GM12873 (cell line): ENCODE measurements around the gene PDE10A.

Source experiments
- TF ChIP-seq, protein P1 (sequence below): IDR thresholded peaks from 2 replicates; pipeline ENCODE4 v1.5.1; 2012; ENCODE audit warnings: low read depth, mild to moderate bottlenecking, moderate library complexity, low read length, control low read depth; ENCODE audit not compliant: insufficient read depth; ENCODE audit errors: missing control alignments

PDE10A gene

DNA sequence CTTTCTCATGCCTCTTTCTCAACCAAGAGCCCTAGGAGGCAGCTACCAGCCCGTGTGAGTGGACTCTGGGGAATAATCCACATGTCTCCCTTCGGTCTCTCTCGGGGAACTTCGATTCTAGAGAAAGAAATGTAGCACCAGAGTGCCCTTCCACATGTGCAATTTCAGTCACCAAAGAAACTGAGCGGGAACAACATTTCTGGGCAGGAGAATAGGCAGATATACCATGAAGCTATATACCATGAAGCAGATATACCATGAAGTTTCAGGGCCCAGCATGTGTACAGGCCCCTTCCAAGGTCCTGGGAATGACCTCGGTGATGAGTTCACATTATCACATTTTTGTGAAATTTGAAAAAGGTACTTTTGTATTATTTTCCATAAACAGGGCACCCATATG is 60.8 kb downstream of the PDE10A start:
- TF ChIP-seq, protein P1, sequence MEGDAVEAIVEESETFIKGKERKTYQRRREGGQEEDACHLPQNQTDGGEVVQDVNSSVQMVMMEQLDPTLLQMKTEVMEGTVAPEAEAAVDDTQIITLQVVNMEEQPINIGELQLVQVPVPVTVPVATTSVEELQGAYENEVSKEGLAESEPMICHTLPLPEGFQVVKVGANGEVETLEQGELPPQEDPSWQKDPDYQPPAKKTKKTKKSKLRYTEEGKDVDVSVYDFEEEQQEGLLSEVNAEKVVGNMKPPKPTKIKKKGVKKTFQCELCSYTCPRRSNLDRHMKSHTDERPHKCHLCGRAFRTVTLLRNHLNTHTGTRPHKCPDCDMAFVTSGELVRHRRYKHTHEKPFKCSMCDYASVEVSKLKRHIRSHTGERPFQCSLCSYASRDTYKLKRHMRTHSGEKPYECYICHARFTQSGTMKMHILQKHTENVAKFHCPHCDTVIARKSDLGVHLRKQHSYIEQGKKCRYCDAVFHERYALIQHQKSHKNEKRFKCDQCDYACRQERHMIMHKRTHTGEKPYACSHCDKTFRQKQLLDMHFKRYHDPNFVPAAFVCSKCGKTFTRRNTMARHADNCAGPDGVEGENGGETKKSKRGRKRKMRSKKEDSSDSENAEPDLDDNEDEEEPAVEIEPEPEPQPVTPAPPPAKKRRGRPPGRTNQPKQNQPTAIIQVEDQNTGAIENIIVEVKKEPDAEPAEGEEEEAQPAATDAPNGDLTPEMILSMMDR: no peak

DNA sequence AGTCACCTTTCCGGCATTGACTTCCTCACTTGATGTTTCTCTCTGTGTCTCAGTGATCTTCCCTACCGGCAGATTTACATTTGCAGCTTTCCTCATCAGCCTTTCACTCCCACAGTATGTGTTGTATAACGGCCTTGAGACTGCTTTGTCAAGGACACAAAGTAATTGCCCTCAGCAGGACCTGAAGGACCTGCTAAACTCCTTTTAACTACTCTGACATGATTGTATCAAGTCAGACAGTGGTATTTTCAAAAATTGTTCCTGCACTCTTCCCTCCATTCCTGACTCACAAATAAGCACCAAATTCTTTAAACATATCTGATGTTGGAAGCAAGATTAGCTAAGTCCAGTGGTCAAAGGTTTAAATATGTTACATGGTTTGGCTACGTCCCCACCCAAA is 62.4 kb downstream of the PDE10A start:
- TF ChIP-seq, protein P1: no peak

DNA sequence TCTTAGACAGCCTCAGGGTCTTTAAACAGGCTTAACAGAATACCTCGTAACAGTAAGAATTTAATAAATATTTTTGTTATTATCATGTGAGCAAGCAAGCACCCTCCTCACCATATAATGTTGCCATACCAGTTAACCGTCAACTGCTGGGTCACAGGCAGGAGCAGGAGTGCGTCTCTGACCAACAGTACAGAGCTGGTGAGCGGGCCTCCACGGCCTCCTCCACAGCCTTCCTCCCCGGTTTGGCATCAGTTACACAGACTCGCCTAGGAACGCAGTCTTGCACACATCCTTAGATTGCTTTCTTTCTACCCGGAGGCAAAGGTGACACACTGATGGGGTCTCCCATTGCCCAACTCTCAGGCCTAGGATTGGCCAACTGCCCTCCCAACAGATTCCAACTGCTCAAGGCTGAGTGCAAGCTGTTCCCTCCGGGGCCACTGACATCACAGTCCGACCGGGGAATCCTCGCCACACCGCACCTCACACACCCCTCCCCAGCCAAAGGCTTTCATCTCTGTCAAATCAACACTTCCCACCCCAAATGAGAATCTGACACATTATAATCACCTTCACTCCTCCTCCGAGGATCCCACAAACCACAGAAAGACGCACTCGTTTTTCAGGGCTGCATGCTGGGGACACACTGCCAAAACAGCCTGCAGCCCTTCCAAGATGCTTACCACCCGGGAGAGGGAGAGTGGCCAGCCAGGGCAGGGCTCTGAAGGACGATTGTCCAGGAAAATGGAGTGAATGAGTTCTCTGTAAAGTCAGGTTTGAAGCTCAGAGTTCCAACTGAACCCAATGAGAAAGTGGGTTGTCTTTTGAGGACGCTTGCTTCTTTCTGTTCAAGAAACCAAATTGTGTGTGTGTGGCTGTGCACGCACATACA is 63.2 kb downstream of the PDE10A start:
- TF ChIP-seq, protein P1: no peak

DNA sequence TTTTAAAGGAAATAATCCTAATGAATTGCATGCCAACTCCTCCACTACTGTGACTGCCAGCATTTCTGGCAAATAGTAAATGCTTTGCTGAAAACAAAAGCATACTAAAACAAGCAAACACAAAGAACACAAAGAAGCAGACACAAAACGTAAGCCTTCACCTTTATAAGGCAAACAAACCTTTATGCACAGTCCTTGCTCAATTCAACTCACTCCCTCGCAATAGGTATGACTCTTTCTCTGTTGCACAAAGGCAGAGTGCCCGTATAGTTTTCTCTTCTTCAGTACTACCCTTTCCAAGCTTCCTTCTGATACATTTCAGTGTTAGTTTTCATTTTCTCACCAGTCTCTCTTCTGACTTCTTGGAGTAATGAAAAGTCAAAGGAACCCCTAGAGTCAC is 63.9 kb downstream of the PDE10A start:
- TF ChIP-seq, protein P1: no peak

DNA sequence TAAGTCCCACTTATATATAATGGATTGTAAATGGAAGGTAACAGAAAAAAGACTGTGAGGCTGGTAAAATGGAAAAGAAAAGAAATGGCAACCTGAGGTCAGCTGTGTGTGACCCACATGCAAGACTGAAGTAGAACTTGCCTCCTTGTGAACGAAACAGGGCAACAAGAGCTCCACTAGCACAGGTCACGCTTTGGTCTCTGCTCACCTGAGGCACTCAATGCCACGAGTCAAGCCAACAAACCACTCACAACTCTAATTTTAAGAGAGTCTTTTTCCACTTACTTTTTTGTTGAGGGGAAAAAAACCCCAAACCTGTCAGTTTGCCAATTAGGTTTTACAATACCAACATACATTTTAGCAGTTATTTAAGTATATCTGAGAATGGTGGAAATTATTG is 65.2 kb downstream of the PDE10A start:
- TF ChIP-seq, protein P1: no peak

DNA sequence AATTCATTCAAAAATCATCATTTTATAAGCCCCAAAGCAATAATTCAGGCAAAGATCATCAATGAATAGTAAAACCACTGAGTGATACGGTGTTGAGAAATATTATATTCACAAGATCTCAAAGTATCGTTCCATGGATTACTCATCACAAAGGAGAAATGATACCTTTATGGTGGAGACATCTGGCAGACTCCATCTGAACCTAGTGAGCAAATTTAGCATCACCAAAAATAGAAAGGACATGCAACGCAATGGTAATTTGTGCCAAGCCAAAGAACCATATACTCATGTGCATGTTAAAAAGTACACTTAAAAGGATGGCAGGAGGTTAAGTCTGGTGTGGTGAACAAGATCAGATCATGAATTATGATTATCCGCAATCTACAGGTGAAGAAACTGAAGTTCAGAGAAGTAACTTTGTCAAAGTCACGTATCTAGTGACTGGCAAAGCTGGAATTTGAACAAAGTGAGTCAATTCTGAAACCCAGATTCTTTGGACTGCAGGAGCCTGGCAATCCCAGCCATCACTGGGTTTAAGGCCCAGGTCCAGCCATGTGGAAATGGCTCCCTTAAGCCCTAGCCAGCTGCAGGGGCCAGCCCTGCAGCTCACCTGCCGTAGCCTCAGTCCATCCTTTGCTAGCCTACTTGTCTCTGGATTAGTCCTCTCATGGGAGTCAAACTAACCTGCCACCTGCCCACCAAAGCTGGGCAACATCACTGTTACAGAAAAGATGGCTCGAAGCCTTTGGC is 68.3 kb downstream of the PDE10A start:
- TF ChIP-seq, protein P1: no peak

DNA sequence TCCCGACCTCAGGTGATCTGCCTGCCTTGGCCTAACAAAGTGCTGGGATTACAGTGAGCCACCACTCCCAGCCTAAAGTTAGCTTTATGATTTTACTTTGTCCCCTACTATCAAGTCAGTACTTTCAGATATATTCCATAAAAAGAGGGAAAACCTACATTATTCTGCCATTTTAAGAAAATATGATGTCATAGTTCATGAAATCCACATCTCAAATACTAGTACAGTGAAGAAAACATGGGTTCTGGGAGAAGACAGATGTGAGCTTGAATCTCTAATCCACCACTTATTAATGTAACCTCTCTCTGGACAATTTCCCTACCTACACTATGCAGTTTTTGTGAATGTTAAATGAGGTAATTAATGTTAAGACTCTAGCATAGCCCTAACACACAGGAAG is 74.5 kb downstream of the PDE10A start:
- TF ChIP-seq, protein P1: no peak
